Pancreas (tissue), 10 donors: ENCODE data around the gene PLAGL2. TPM values are rescaled to one million over a fixed set of nuclear protein-coding genes. Genes with fewer than 3 reads are reported as not detected.
"Not testable (repeated sequence)": the region's sequence is repeated elsewhere in the genome, so short reads cannot be mapped to it uniquely, and the experiment has no call there.

Experiments
- ATAC-seq, 4 donors: fragments of 200-7000 bp; cut with Tn5 transposase; one replicate each; pipeline versions ENCODE4 v1.8.0 to v1.9.1; 2020; ENCODE audit warnings: mild to moderate bottlenecking in 4 of 4, moderate library complexity in 4 of 4
- DNase-seq, 6 donors: peaks; one replicate each; pipeline ENCODE4 v3.0.0-alpha.2; 2020
- FAIRE-seq: peaks from 2 replicates; lab custom pipeline; 2012; peaks lifted over from hg19 to GRCh38; lab: Jason Lieb, UNC
- H3K27ac ChIP-seq, 4 donors: fragments of 200-600 bp; sonication (generic); 1 replicate in 3 of 4; 2 replicates in 1 of 4; pipeline versions ENCODE4 v1.5.0 to v1.8.0; 2020
- H3K27me3 ChIP-seq, 4 donors: fragments of 200-600 bp; one replicate each; pipeline ENCODE4 v1.8.0; 2021
- H3K36me3 ChIP-seq, 3 donors: fragments of 200-600 bp; sonication (generic) in 1 of 3; one replicate each; pipeline versions ENCODE4 v1.5.0 to v1.8.0; 2020 to 2021
- H3K4me1 ChIP-seq, 3 donors: fragments of 200-600 bp; one replicate each; pipeline ENCODE4 v1.8.0; 2021
- H3K4me3 ChIP-seq, 4 donors: fragments of 200-600 bp; sonication (generic) in 2 of 4; one replicate each; pipeline versions ENCODE4 v1.5.0 to v1.8.0; 2020 to 2021
- H3K9me3 ChIP-seq, 4 donors: fragments of 200-600 bp; one replicate each; pipeline ENCODE4 v1.8.0; 2021
- WGBS, 2 donors: extraction: QIAGEN DNeasy Blood & Tissue Kit; methylation state at CpG; one replicate each; pipeline ENCODE4 v1.1.7; 2013; 5-methylcytosine and 5-hydroxymethylcytosine counted together
- intact Hi-C, 3 donors: fragments of 100-400 bp; cut with DNase I; formaldehyde crosslinking; loops; one replicate each; pipeline versions ENCODE4 v1.11.1 to v1.14.2; 2022
- polyA plus RNA-seq, 2 donors: library from polyadenylated mRNA; stranded (reverse); fragments of 200-250 nt; gene quantifications; one replicate each; pipeline ENCODE4 v1.2.3, GENCODE V29; 2013
- total RNA-seq, 6 donors: library from RNA; stranded (reverse); fragmentation: NEBNext Ultra II Directional in 4 of 6; extraction: Animal tissue kit (Norgen Biotek cat#: 25700) in 4 of 6; gene quantifications; one replicate each; pipeline versions ENCODE4 v1.2.1 to v1.2.4, GENCODE V29; 2021 to 2023
- TF ChIP-seq, protein P1 (sequence below), 4 donors: fragments of 200-600 bp; sonication (generic) in 3 of 4; IDR thresholded peaks; one replicate each; pipeline versions ENCODE4 v1.5.0 to v1.8.0; 2021; ENCODE audit warnings: antibody characterized with exemption in 4 of 4
- donor health status: healthy with polysubstance abuse.
- donor health status: DM: no; HTN: no; CAD: no; lungs with moderate emphysema.
- donor health status: DM: no; HTN: no; CAD: no.
- donor health status: control.
- donor health status: control.
- donor health status: Bipolar disorder and iron deficiency.
- donor health status: DM: yes; HTN: yes; CAD: no.
- donor health status: DM: no; HTN: no; CAD: no.
- donor health status: DM: no; HTN: no; CAD: no.
- donor health status: DM: yes; HTN: yes; CAD: no.

PLAGL2 gene
- total and polyA plus RNA-seq, 8 donors, result 2.4 to 7.2 (median 4.4) TPM

DNA sequence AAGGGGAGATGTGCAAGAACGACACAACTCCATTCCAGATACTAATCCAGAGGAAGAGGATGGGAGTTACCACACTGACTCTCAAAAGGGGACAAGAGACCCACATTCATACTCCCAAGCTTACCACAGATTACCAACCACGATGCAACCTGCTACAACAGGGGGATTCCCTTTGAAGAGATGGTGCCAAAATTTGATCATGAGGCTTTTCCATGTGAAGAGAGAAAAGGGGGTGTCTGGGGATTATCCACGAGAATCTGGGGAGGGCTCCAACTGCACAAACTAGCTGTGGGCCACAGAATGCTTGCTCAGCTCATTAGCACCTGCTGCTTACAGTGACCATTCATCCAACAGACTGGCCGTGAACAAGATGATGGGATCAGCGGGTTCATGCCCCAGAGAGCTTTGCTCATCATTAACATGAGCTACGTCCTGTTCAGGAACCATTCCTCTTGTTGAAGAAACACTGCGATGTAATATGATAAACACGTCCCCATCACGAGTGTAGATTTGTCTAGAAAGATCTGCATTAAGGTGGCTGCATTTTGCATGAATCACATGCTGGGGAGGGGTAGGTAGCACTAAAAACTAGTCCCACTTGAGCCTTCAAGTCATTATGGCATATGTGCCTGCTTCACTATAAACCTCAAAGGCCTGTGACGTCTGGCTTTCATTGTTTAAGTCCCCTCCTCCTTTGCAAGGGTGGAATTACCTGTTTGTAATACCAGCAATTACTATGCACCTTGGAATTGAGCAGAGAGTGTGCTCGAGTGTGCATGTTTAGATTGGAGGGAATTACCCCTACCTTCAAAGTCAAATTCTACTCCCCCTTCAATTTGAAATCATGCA lies 4.0 kb downstream of the PLAGL2 start:
- peaks cover 0 to 22% (median 9%) of the 10 kb centered on the region in 3 donors for H3K36me3 ChIP-seq
- 30 to 42% methylated on average over 11 of the region's 11 CpGs for WGBS, 2 donors
- peaks cover 39 to 53% (median 51%) of the 10 kb centered on the region in 3 donors for H3K4me1 ChIP-seq
- FAIRE-seq (no peak), ATAC-seq (no peak), DNase-seq (no peak)
- intact Hi-C loops, result loop anchor here in 1 of 3 donors (10.0 kb wide), 1 partner anchor 281 kb away; no protein-coding TSS in a partner anchor
- TF ChIP-seq, protein P1, sequence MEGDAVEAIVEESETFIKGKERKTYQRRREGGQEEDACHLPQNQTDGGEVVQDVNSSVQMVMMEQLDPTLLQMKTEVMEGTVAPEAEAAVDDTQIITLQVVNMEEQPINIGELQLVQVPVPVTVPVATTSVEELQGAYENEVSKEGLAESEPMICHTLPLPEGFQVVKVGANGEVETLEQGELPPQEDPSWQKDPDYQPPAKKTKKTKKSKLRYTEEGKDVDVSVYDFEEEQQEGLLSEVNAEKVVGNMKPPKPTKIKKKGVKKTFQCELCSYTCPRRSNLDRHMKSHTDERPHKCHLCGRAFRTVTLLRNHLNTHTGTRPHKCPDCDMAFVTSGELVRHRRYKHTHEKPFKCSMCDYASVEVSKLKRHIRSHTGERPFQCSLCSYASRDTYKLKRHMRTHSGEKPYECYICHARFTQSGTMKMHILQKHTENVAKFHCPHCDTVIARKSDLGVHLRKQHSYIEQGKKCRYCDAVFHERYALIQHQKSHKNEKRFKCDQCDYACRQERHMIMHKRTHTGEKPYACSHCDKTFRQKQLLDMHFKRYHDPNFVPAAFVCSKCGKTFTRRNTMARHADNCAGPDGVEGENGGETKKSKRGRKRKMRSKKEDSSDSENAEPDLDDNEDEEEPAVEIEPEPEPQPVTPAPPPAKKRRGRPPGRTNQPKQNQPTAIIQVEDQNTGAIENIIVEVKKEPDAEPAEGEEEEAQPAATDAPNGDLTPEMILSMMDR (IDR thresholded peaks at IDR 0.05), result no peak
- no peaks in the 10 kb centered on the region for H3K9me3 ChIP-seq
- H3K27ac ChIP-seq, result peak overlapping the region; percentile 31 to 91 (median 58)
- no peak overlapping the region for H3K4me3 ChIP-seq
- H3K27me3 ChIP-seq, result no peaks in the 10 kb centered on the region

DNA sequence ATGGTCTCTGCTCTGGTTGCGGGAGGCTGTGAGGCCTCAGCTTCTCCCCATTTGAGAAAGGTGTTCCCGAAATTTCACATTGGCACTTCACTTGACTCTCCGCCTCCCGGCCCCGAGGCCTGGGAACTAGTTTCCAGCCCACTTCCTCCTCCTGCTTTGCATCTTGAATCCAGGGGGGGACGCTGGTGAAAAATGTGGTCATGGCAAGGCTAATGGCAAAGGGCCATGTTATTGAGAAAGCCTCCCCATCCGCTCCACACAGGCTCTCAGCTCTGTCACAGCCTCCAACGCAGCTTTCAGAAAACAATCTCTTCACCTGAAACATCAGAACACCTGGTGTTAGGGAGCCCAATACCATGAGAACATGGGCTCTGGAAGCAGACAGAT lies 5.6 kb downstream of the PLAGL2 start:
- ATAC-seq (no peak), DNase-seq (no peak), FAIRE-seq (no peak)
- Histone ChIP-seq H3K27ac (peak overlapping the region in 2 of 4 donors; percentile 28 to 29), H3K27me3 (no peaks in the 10 kb centered on the region), H3K4me1 (peaks cover 45 to 53% (median 46%) of the 10 kb centered on the region in 3 donors), H3K36me3 (peaks cover 0 to 37% (median 15%) of the 10 kb centered on the region in 3 donors), H3K4me3 (no peak overlapping the region), H3K9me3 (no peaks in the 10 kb centered on the region)
- intact Hi-C loops, result loop anchor here in 1 of 3 donors (10.0 kb wide), 1 partner anchor 283 kb away; no protein-coding TSS in a partner anchor
- TF ChIP-seq, protein P1 (IDR thresholded peaks at IDR 0.05), result no peak
- WGBS, 2 donors, result 60 to 63% methylated on average over 8 of the region's 8 CpGs

DNA sequence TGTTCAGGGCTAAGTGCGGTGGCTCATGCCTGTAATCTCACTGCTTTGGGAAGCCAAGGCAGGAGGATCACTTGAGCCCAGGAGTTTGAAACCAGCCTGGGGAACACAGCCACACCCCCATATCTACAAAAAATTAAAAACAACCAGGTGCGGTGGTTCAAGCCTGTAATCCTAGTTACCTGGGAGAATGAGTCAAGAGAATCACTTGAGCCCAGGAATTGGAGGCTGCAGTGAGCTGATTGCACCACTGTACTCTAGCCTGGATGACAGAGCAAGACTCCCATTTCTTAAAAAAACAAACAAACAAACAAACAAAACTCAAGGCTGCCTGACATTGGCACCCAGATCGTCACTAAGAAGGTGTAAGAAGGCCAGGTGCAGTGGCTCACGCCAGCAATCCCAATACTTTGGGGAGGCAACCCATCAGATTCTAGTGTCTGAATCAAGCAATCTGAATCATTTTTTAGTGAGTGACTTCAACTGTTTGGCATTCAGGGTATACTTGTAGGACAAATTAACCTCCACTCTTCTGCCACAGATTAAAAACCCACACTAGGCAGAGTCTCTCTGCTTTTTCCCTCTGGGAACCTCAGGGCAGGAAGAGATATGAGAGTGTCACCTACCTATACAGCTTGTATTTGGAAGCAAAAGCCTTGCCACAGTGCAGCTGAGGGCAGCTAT lies 6.1 kb downstream of the PLAGL2 start:
- Histone ChIP-seq H3K4me3 (no peak overlapping the region), H3K9me3 (no peaks in the 10 kb centered on the region), H3K27me3 (no peaks in the 10 kb centered on the region), H3K27ac (peak overlapping the region in 2 of 4 donors; percentile 28 to 29), H3K4me1 (peaks cover 44 to 50% (median 45%) of the 10 kb centered on the region in 3 donors), H3K36me3 (peaks cover 0 to 42% (median 21%) of the 10 kb centered on the region in 3 donors)
- ATAC-seq, result no peak
- 60 to 61% methylated on average over 4 of the region's 4 CpGs for WGBS, 2 donors
- intact Hi-C loops, result loop anchor here in 1 of 3 donors (10.0 kb wide), 1 partner anchor 283 kb away; no protein-coding TSS in a partner anchor
- no peak for FAIRE-seq
- TF ChIP-seq, protein P1 (IDR thresholded peaks at IDR 0.05), result no peak
- no peak for DNase-seq

DNA sequence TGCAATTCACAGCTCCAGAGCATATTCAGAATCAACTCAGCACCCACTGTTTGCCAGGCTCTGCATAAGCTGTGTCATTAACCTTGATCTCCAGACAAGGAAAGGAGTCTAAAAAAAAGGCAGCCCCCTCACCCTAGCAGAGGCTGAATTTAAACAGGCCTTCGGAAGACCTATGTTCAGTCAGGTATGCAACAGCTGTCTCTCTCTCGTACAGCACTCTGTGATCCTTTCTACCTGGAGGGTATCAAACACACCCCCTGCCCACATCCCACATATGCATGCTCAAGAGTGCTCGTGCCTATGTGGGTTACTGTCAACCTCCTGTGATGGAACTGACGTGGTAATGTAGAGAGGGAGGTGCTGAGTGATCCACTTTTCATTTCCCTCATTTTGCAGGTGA lies 8.5 kb downstream of the PLAGL2 start:
- Histone ChIP-seq H3K27ac (no peak overlapping the region), H3K27me3 (no peaks in the 10 kb centered on the region), H3K36me3 (peaks cover 0 to 51% (median 21%) of the 10 kb centered on the region in 3 donors), H3K9me3 (no peaks in the 10 kb centered on the region), H3K4me3 (no peak overlapping the region), H3K4me1 (peaks cover 23 to 28% (median 26%) of the 10 kb centered on the region in 3 donors)
- 60 to 77% methylated on average over 4 of the region's 4 CpGs for WGBS, 2 donors
- FAIRE-seq, result no peak
- no peak for DNase-seq
- no peak for ATAC-seq
- intact Hi-C loops, result no loop called here
- TF ChIP-seq, protein P1 (IDR thresholded peaks at IDR 0.05), result no peak

DNA sequence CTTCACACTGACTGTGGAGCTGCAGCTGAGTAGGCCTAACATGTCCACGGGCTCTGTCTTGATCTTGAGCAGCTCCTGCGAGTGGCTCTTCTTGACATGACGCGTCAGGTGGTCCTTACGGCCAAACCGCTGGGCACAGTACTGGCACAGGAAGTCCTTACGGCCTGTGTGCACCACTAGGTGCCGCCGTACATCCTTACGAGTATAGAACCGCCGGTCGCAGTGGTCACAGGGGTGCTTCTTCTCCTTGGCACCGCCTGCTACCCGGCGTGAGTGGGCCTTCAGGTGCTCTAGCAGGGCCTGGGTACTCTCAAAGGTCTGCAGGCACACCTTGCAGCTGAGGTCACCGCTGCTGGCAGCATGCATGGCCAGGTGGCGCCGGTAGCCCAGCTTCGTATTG lies 10.4 kb downstream of the PLAGL2 start:
- ATAC-seq, H3K27me3 ChIP-seq, FAIRE-seq, H3K9me3 ChIP-seq, H3K4me3 ChIP-seq, H3K27ac ChIP-seq, intact Hi-C loops, DNase-seq: not testable (repeated sequence)
- WGBS, 2 donors, result 92% methylated on average over 20 of the region's 20 CpGs
- Histone ChIP-seq H3K36me3 (peaks cover 0 to 51% (median 21%) of the 10 kb centered on the region in 3 donors), H3K4me1 (peaks cover 7 to 17% (median 10%) of the 10 kb centered on the region in 3 donors)

DNA sequence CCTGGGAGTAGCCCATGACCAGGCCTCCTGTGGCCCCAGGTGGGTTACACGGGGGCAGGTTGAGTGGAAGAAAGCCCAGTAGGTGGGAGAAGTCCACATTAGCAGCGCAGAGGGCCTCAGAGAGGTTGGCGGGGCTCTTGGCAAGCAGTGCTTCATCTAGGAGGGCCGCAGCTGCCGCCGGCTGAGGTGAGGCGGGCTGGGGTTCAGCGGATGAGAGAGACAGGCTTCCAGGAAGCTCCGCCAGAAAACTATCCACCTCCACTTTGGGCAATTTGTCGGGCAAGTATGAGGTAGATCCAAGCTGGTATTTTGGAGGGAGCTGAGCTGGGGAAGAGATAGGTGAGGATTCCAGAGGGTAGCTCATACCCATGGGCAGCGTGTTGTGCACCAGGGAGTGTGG lies 10.9 kb downstream of the PLAGL2 start:
- peaks cover 0 to 51% (median 21%) of the 10 kb centered on the region in 3 donors for H3K36me3 ChIP-seq
- ATAC-seq, intact Hi-C loops, DNase-seq, H3K27ac ChIP-seq, H3K27me3 ChIP-seq, FAIRE-seq, H3K9me3 ChIP-seq, H3K4me3 ChIP-seq: not testable (repeated sequence)
- peaks cover 2 to 15% (median 10%) of the 10 kb centered on the region in 3 donors for H3K4me1 ChIP-seq
- WGBS, 2 donors, result 93 to 98% methylated on average over 11 of the region's 11 CpGs
